DMS79 (cell line): ENCODE results near the gene CCL11.
A peak's percentile ranks its signal among the peaks of the same experiment; 100 is the strongest.

ENCODE experiments used
- DNase-seq: peaks from one replicate; lab custom pipeline; 2025; lab: John Stamatoyannopoulos, UW

The CCL11 gene

GRCh38 chr17:34285286-34285792, at the start of gene CCL11:
Gene CCL11, plus strand, starts transcription at chr17:34285742. Its CDS starts 67 bp downstream, at chr17:34285809.
- DNase-seq = no peak

GRCh38 chr17:34236281-34236892, 49.2 kb upstream of the CCL11 start:
- DNase-seq = no peak

GRCh38 chr17:34237458-34237857, 48.1 kb upstream of the CCL11 start:
- DNase-seq = no peak

- no peak for DNase-seq
Measured at GRCh38 chr17:34241062-34241461, 44.5 kb upstream of the CCL11 start.

- DNase-seq = no peak
Measured at GRCh38 chr17:34242587-34243363, 42.8 kb upstream of the CCL11 start.

GRCh38 chr17:34243364-34244320, 41.9 kb upstream of the CCL11 start:
- DNase-seq = no peak

- no peak for DNase-seq
Measured at GRCh38 chr17:34245351-34245905, 40.1 kb upstream of the CCL11 start.

GRCh38 chr17:34246446-34246845, 39.1 kb upstream of the CCL11 start:
- no peak for DNase-seq

- no peak for DNase-seq
Measured at GRCh38 chr17:34246881-34247280, 38.7 kb upstream of the CCL11 start.

- DNase-seq = no peak
Measured at GRCh38 chr17:34248511-34249024, 37.0 kb upstream of the CCL11 start.

- no peak for DNase-seq
Measured at GRCh38 chr17:34249061-34249460, 36.5 kb upstream of the CCL11 start.

GRCh38 chr17:34249478-34249877, 36.1 kb upstream of the CCL11 start:
- DNase-seq = no peak

- no peak for DNase-seq
Measured at GRCh38 chr17:34251186-34251585, 34.4 kb upstream of the CCL11 start.

- no peak for DNase-seq
Measured at GRCh38 chr17:34252095-34252443, 33.5 kb upstream of the CCL11 start.

- no peak for DNase-seq
Measured at GRCh38 chr17:34252444-34253138, 33.0 kb upstream of the CCL11 start.

GRCh38 chr17:34253139-34253525, 32.4 kb upstream of the CCL11 start:
- no peak for DNase-seq

- no peak for DNase-seq
Measured at GRCh38 chr17:34254146-34254545, 31.4 kb upstream of the CCL11 start.

GRCh38 chr17:34254651-34255380, 30.7 kb upstream of the CCL11 start, which contains the start of gene CCL2:
Gene CCL2, plus strand, starts transcription at chr17:34255285. Its CDS starts 65 bp downstream, at chr17:34255350.
- DNase-seq = peak; percentile 89

- DNase-seq = no peak
Measured at GRCh38 chr17:34255381-34255732, 30.2 kb upstream of the CCL11 start.

- DNase-seq = no peak
Measured at GRCh38 chr17:34255841-34256240, 29.7 kb upstream of the CCL11 start.
